GM18502 (cell line): ENCODE results near the gene SLC35E1.
"Not testable (repeated sequence)": the region's sequence is repeated elsewhere in the genome, so short reads cannot be mapped to it uniquely, and the experiment has no call there.

Experiments used
- ATAC-seq: cut with Tn5 transposase; IDR thresholded peaks from one replicate; pipeline ENCODE4 v1.9.1; 2021; ENCODE audit warnings: mild to moderate bottlenecking; ENCODE audit not compliant: unreplicated experiment, poor library complexity

The SLC35E1 gene

DNA sequence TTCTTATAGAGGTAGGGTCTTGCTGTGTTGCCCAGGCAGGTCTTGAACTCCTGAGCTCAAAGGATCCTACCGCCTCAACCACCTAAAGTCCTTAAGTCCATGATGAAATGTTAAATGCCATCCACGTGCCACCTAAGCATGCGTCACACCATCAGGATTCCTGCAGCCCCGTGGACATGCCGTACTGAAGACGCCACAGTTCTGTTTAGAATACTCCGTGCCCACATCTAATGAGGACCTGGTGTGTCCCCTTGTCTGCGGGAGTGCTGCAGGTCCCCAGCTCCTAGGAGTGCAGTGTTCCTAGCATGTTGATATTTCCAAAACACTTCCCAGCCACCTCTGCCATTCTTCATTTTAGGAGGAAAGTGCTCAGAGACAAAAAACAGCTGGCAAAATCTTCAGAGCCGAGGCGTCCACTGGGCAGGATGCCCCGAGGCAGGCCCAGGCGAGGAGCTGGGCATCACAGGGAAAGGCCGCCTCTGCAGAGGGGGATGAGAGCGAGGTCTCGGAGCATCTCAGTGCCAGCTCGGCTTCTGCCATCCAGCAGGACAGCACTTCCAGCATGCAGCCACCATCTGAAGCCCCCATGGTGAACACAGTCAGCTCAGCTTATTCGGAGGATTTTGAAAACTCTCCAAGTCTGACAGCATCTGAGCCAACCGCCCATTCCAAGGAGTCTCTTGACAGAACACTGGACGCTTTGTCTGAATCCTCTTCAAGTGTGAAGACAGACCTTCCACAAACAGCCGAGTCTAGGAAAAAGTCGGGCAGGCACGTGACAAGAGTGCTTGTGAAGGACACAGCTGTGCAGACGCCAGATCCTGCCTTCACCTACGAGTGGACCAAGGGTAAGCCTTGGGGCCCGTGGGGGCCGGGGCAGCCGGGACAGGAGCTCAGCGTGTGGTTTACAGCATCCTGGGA, 62.8 kb downstream of the SLC35E1 start:
- no peak for ATAC-seq

- ATAC-seq, result no peak
Measured at GRCh38 chr19:16508546-16508945, 63.7 kb downstream of the SLC35E1 start.

GRCh38 chr19:16506961-16507360, 65.3 kb downstream of the SLC35E1 start:
- no peak for ATAC-seq

- ATAC-seq, result not testable (repeated sequence)
Measured at GRCh38 chr19:16506161-16506560, 66.1 kb downstream of the SLC35E1 start.

GRCh38 chr19:16504271-16504670, 67.9 kb downstream of the SLC35E1 start:
- no peak for ATAC-seq
